H54 (cell line): ENCODE measurements around the gene SLC17A9.
A peak's percentile ranks its signal among the peaks of the same experiment; 100 is the strongest.
"Not testable (repeated sequence)": the region's sequence is repeated elsewhere in the genome, so short reads cannot be mapped to it uniquely, and the experiment has no call there.

ENCODE experiments used
- DNase-seq: peaks from one replicate; pipeline ENCODE4 v3.0.0; 2011; ENCODE audit warnings: low spot score, mixed read lengths; ENCODE audit not compliant: insufficient read length
- FAIRE-seq: peaks from 3 replicates; lab custom pipeline; 2011; peaks lifted over from hg19 to GRCh38; lab: Jason Lieb, UNC
- POLR2A ChIP-seq: IDR thresholded peaks from 2 replicates; pipeline ENCODE4 v1.6.1; 2011; ENCODE audit warnings: low read depth, mild to moderate bottlenecking, low read length

The SLC17A9 gene

GRCh38 chr20:62913043-62913630, 39.4 kb upstream of the SLC17A9 start:
- FAIRE-seq (no peak), DNase-seq (no peak)
- TF ChIP-seq POLR2A = no peak

DNA sequence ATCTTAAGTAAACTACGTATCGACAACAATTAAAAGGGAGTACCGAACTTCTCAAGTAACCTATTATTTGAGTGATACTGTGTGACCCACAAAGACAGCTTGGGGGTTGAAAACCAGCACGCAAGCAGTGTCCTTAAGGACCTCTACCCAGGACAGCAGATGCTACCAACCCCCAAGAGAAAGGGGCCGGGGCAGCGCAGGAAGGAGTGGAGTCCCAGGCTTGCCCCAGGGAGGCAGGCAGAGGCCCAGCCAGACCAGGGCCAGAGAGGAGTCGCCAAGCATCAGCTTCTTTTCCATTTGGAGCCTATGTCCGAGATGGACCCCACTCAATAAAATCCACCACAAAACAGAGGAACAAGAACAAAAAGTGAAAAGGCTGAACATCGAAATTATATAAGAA, 38.1 kb upstream of the SLC17A9 start:
- FAIRE-seq = no peak
- DNase-seq = no peak
- TF ChIP-seq POLR2A = no peak

GRCh38 chr20:62914970-62915457, 37.5 kb upstream of the SLC17A9 start:
- FAIRE-seq = no peak
- no peak for DNase-seq
- TF ChIP-seq POLR2A = no peak

GRCh38 chr20:62916703-62917476, 35.6 kb upstream of the SLC17A9 start:
- no peak for TF ChIP-seq POLR2A
- DNase-seq (no peak), FAIRE-seq (no peak)

GRCh38 chr20:62917720-62918119, 34.8 kb upstream of the SLC17A9 start:
- DNase-seq (no peak), FAIRE-seq (no peak)
- no peak for TF ChIP-seq POLR2A

- FAIRE-seq (no peak), DNase-seq (no peak)
- no peak for TF ChIP-seq POLR2A
Observed at GRCh38 chr20:62918147-62918546, 34.4 kb upstream of the SLC17A9 start.

GRCh38 chr20:62918831-62919230, 33.7 kb upstream of the SLC17A9 start:
- no peak for TF ChIP-seq POLR2A
- no peak for DNase-seq
- FAIRE-seq = no peak

- DNase-seq (no peak), FAIRE-seq (no peak)
- no peak for TF ChIP-seq POLR2A
Observed at GRCh38 chr20:62920039-62920645, 32.4 kb upstream of the SLC17A9 start.

DNA sequence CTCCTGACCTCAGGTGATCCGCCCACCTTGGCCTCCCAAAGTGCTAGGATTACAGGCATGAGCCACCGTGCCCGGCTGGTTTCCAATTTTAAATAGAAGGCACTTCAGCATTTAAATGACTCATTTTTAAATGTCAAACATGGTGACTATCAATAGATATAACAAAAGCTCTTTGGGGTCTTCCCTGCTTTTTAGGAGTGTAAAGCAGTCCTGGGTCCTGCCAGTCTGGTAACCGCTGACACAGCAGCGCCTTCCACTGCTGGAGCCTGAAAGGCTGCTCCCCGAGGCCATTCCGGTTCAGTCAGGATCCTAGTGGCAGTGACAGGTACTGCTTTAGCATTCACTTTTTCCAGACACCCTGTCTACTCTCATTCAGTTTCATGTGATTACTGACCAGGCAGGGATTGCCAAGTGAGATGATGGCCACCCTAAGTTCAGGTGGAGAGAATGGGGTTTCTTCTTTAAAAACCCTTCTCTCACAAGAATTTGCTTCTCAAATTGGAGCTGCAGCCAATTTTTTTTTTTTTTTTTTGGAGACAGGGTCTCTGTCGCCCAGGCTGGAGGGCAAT, 31.3 kb upstream of the SLC17A9 start:
- FAIRE-seq = no peak
- peak; percentile 54 for DNase-seq
- no peak for TF ChIP-seq POLR2A

GRCh38 chr20:62922451-62922921, 30.0 kb upstream of the SLC17A9 start:
- no peak for TF ChIP-seq POLR2A
- FAIRE-seq (no peak), DNase-seq (no peak)

DNA sequence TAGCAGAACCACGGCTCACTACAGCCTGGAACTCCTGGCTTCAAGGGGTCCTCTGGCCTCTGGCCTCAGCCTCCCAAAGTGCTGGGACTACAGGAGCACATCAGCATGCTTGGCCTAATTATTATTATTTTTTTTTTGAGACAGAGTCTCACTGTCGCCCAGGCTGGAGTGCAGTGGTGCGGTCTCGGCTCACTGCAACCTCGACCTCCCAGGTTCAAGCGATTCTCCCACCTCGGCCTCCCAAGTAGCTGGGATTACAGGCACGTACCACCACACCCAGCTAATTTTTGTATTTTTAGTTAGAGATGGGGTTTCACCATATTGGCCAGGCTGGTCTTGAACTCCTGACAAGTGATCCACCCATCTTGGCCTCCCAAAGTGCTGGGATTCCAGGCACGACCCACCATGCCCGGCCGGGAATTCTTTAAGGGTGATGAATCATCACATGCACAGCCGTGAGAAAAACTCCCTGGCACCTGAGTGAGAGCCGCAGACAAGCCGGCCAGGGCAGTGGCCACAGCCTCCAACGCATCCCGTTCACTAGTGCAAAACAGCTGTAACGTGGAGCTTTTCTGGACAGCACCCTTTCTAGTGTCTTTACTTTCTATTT, 29.3 kb upstream of the SLC17A9 start:
- peak; percentile 75 for DNase-seq

DNA sequence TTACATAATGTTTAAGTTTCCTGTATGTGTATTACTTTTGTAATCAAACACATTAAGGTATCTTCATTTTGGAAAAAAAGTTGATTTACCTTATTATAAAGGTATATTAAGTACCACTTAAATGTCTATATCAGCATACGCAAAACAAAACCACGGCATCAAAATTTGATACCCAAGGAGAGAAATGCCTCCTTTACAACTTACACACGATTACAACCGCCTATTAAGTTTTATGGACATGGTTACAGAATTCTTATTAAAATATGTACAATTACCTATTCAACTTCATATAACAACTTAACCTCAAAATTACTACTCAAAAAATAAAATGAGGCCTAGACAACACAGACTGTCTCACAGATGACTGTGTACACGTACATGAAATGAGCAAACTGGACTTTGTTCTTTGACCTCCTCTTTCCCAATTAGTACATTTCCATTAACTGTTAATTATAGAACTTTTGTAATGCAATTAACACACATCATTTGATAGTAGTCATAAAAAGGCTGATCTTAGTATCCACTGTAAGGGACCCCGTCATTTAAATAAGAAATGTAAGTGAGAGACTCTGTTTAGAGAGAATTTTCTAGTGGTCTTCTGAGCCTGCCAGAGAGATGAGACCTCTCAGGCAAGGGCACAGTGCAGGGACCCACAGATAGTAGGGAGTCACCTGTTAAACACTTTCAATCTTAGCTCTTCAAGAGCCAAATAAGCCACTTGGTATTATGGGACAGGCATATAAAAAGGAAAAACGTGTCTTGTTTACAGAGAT, 28.7 kb upstream of the SLC17A9 start:
- FAIRE-seq (no peak), DNase-seq (no peak)
- TF ChIP-seq POLR2A = no peak

More for the DNA sequence above, 29.3 kb upstream of the SLC17A9 start:
- not testable (repeated sequence) for FAIRE-seq
